Sigmoid colon (tissue), 7 donors: ENCODE data around the gene ARSJ. TPM values are rescaled to one million over a fixed set of nuclear protein-coding genes. Genes with fewer than 3 reads are reported as not detected.

Experiments
- DNase-seq: peaks from one replicate; pipeline ENCODE4 v3.0.0-alpha.2; 2019
- H3K27ac ChIP-seq, 4 donors: fragments of 200-600 bp; sonication (generic); one replicate each; pipeline ENCODE4 v1.5.1; 2016 to 2019; ENCODE audit warnings: mild to moderate bottlenecking in 1 of 4
- H3K27me3 ChIP-seq, 3 donors: fragments of 200-600 bp; sonication (generic); one replicate each; pipeline ENCODE4 v1.5.1; 2019; ENCODE audit warnings: mild to moderate bottlenecking in 1 of 3
- H3K36me3 ChIP-seq, 4 donors: fragments of 200-600 bp; sonication (generic); one replicate each; pipeline ENCODE4 v1.5.1; 2016 to 2019
- H3K4me1 ChIP-seq, 4 donors: fragments of 200-600 bp; sonication (generic); one replicate each; pipeline ENCODE4 v1.5.1; 2017 to 2019
- H3K4me3 ChIP-seq, 4 donors: fragments of 200-600 bp; sonication (generic); one replicate each; pipeline ENCODE4 v1.5.1; 2017 to 2019; ENCODE audit warnings: mild to moderate bottlenecking in 2 of 4, moderate library complexity in 1 of 4
- H3K9me3 ChIP-seq, 4 donors: fragments of 200-600 bp in 3 of 4; sonication (generic) in 3 of 4; one replicate each; pipeline versions ENCODE4 v1.5.1 to v1.6.1; 2013 to 2019
- CTCF ChIP-seq, 4 experiments: fragments of 450-650 bp in 3 of 4; fragments of 200-600 bp in 1 of 4; IDR thresholded peaks; one replicate each; pipeline ENCODE4 v1.5.1; 2016 to 2019; ENCODE audit warnings: antibody characterized with exemption in 4 of 4, mild to moderate bottlenecking in 3 of 4, moderate library complexity in 2 of 4
- EP300 ChIP-seq, 4 donors: sonication (generic); formaldehyde crosslinking; IDR thresholded peaks; one replicate each; pipeline ENCODE4 v1.6.1; 2017; ENCODE audit warnings: antibody characterized with exemption in 4 of 4
- POLR2A ChIP-seq, 2 donors: fragments of 450-650 bp; IDR thresholded peaks; one replicate each; pipeline ENCODE4 v1.6.1; 2016; ENCODE audit warnings: antibody characterized with exemption in 2 of 2, mild to moderate bottlenecking in 2 of 2, moderate library complexity in 2 of 2
- POLR2AphosphoS5 ChIP-seq, 4 donors: sonication (generic); formaldehyde crosslinking; IDR thresholded peaks; one replicate each; pipeline ENCODE4 v1.6.1; 2017; ENCODE audit warnings: antibody characterized with exemption in 4 of 4
- WGBS, 2 donors: extraction: QIAGEN DNeasy Blood & Tissue Kit; methylation state at CpG; one replicate each; pipeline ENCODE4 v1.1.7; 2013; 5-methylcytosine and 5-hydroxymethylcytosine counted together
- intact Hi-C: fragments of 100-400 bp; cut with DNase I; formaldehyde crosslinking; loops from one replicate; pipeline ENCODE4 v1.15.1; 2023
- polyA plus RNA-seq, 3 donors: library from polyadenylated mRNA; stranded (reverse); fragments of 200-250 nt; gene quantifications; one replicate each; pipeline ENCODE4 v1.2.3, GENCODE V29; 2013
- total RNA-seq, 4 donors: library from RNA; depleted of rRNA; stranded (reverse); fragments of >200 nt; gene quantifications; one replicate each; pipeline ENCODE4 v1.1.0, GENCODE V29; 2016
- donor health status: healthy with polysubstance abuse.
- donor health status: Bipolar disorder and iron deficiency.
- donor health status: healthy.

Gene ARSJ
- total and polyA plus RNA-seq, 7 donors, result 0.46 to 11.9 (median 7.2) TPM

DNA sequence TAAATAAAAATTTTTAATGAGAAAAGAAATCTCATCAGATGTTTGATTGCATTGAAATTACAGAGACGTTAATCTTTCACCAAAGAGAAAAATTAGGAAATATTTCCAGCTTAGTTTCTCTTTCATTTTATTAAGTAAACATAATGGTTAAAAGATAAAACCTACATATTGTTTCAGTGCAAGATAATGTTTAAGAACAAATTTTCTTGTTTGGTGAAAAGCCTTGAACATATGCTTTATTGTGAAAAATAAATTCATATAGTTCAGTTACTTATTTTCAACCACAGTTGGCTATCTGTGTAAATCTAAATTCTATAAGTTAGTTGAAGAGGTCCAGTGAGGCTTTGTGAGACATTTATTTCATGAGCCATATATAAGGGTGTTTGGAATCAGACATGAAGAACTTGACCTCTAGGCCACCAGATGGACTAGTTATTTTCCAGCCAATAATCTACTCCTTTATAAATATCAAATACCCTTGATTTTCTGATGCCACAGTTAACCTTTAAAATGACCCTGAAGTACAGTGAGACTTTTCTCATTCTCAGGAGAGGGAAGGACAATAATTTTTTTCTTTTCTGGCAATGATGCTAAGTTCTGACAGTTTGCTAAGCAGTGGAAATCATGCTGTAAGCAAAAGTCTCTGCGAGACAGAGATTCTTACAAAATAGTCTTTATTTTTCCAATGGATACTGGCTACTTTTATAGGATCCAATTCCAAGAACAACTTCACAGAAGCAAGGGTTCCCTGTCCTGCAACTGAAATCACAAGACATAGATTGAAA is 2.5 kb downstream of the ARSJ start:
- H3K27me3 ChIP-seq, result no peaks in the 10 kb centered on the region
- no peaks in the 10 kb centered on the region for H3K9me3 ChIP-seq
- peak overlapping the region; percentile 10 to 81 (median 62) for H3K4me3 ChIP-seq
- peaks cover 0 to 47% (median 22%) of the 10 kb centered on the region in 4 donors for H3K4me1 ChIP-seq
- DNase-seq, result no peak
- 57 to 59% methylated on average over 2 of the region's 2 CpGs for WGBS, 2 donors
- H3K27ac ChIP-seq, result peak overlapping the region; percentile 57 to 91 (median 86)
- intact Hi-C loops, result loop anchor here (10.0 kb wide), 1 partner anchor 582 kb away; no protein-coding TSS in a partner anchor
- no peak for TF ChIP-seq POLR2A (IDR thresholded peaks at IDR 0.05)
- no peak for TF ChIP-seq POLR2AphosphoS5 (IDR thresholded peaks at IDR 0.05)
- TF ChIP-seq EP300 (IDR thresholded peaks at IDR 0.05), result no peak
- TF ChIP-seq CTCF (IDR thresholded peaks at IDR 0.05), result no peak
- H3K36me3 ChIP-seq, result no peaks in the 10 kb centered on the region

GRCh38 chr4:113975578-113975977 is 3.9 kb downstream of the ARSJ start:
- no peak for TF ChIP-seq CTCF (IDR thresholded peaks at IDR 0.05)
- TF ChIP-seq POLR2A (IDR thresholded peaks at IDR 0.05), result no peak
- TF ChIP-seq POLR2AphosphoS5 (IDR thresholded peaks at IDR 0.05), result no peak
- TF ChIP-seq EP300 (IDR thresholded peaks at IDR 0.05), result no peak
- Histone ChIP-seq H3K27ac (peak overlapping the region in 3 of 4 donors; percentile 14 to 91 (median 87)), H3K36me3 (no peaks in the 10 kb centered on the region), H3K9me3 (no peaks in the 10 kb centered on the region), H3K4me3 (peak overlapping the region in 3 of 4 donors; percentile 7 to 81 (median 67)), H3K27me3 (no peaks in the 10 kb centered on the region), H3K4me1 (peaks cover 0 to 36% (median 19%) of the 10 kb centered on the region in 4 donors)
- DNase-seq, result no peak
- intact Hi-C loops, result loop anchor here (10.0 kb wide), 1 partner anchor 581 kb away; no protein-coding TSS in a partner anchor
- WGBS, 2 donors, result 85 to 86% methylated on average over 2 of the region's 2 CpGs

DNA sequence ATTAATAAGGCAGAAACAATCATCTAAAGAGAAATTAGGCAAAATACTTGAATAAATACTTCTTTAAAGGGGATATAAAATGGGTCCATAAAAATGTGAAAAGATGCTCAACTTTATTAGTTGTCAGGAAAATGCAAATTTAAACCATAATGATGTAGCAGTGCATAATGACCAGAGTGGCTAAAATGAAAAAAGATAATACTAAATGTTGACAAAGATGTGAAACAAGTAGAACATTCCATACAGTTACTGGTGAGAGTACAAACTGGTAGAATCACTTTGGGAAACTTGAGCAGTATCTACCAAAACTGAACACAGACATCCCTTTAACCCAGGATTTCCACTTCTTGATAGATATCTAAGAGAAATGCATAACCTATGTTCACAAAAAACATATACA is 5.0 kb downstream of the ARSJ start:
- Histone ChIP-seq H3K4me3 (no peak overlapping the region), H3K27me3 (no peaks in the 10 kb centered on the region), H3K36me3 (no peaks in the 10 kb centered on the region), H3K9me3 (no peaks in the 10 kb centered on the region), H3K27ac (no peak overlapping the region), H3K4me1 (peaks cover 0 to 41% (median 15%) of the 10 kb centered on the region in 4 donors)
- intact Hi-C loops, result loop anchor here (10.0 kb wide), 1 partner anchor 580 kb away; no protein-coding TSS in a partner anchor
- no peak for DNase-seq
- TF ChIP-seq POLR2AphosphoS5 (IDR thresholded peaks at IDR 0.05), result no peak
- no peak for TF ChIP-seq POLR2A (IDR thresholded peaks at IDR 0.05)
- TF ChIP-seq CTCF (IDR thresholded peaks at IDR 0.05), result no peak
- TF ChIP-seq EP300 (IDR thresholded peaks at IDR 0.05), result no peak

DNA sequence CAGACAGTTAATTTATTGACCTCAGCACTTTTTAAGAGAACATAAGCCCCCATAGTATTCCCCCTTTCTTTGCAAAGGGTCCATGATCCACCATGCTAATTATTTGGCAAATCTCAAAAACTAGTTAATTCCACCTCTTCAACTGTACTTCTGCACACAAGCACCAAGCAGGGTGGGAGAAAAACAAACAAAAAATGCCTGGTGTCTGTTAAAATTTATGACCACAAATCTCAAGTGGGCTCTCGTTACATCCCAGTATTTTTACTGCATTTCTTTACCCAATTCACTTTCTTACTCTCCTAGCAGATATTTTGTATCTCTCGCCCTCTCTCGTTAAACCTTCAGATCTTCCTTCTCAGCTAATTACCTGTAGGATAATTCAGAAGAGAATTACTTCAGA is 6.1 kb downstream of the ARSJ start:
- H3K4me1 ChIP-seq, result peaks cover 0 to 41% (median 17%) of the 10 kb centered on the region in 4 donors
- no peak overlapping the region for H3K27ac ChIP-seq
- no peaks in the 10 kb centered on the region for H3K36me3 ChIP-seq
- intact Hi-C loops, result loop anchor here (10.0 kb wide), 1 partner anchor 579 kb away; no protein-coding TSS in a partner anchor
- H3K4me3 ChIP-seq, result no peak overlapping the region
- DNase-seq, result no peak
- TF ChIP-seq EP300 (IDR thresholded peaks at IDR 0.05), result no peak
- no peak for TF ChIP-seq CTCF (IDR thresholded peaks at IDR 0.05)
- TF ChIP-seq POLR2A (IDR thresholded peaks at IDR 0.05), result no peak
- no peak for TF ChIP-seq POLR2AphosphoS5 (IDR thresholded peaks at IDR 0.05)
- 90 to 91% methylated on average over 3 of the region's 3 CpGs for WGBS, 2 donors
- H3K9me3 ChIP-seq, result no peaks in the 10 kb centered on the region
- H3K27me3 ChIP-seq, result no peaks in the 10 kb centered on the region
